ENCODE data around the gene MAP2. TPM values are rescaled to one million over a fixed set of nuclear protein-coding genes. Genes with fewer than 3 reads are reported as not detected.
A peak's percentile ranks its signal among the peaks of the same experiment; 100 is the strongest.

Gene MAP2
- total and polyA plus RNA-seq, 2 donors (not counting 1 experiment from before 2014, with no cell fraction given): 51.0 to 60.1 TPM

GRCh38 chr2:209472112-209472832, 48.4 kb downstream of the MAP2 start:
- Histone ChIP-seq H3K9ac (ENCODE audit: insufficient read depth, low read length) (no peak overlapping the region), H3K79me2 (ENCODE audit: control insufficient read depth, insufficient read depth, low read length) (no peaks in the 10 kb centered on the region), H4K20me1 (ENCODE audit: control insufficient read depth, extremely low read depth, insufficient read depth, low read length) (no peaks in the 10 kb centered on the region), H2AFZ (ENCODE audit: low read length) (no peak overlapping the region), H3K27ac (ENCODE audit: insufficient read depth, low read length) (no peak overlapping the region), H3K27me3 (ENCODE audit: control insufficient read depth, insufficient read depth, low read length) (no peaks in the 10 kb centered on the region), H3K4me2 (ENCODE audit: extremely low read depth, insufficient read depth, low read length) (no peak overlapping the region), H3K4me1 (ENCODE audit: control insufficient read depth, extremely low read depth, insufficient read depth, low read length) (peaks cover 9% of the 10 kb centered on the region), H3K4me3 (replicated peaks in 1 of 4; ENCODE audit: control extremely low read depth in 1 of 4, insufficient read depth in 1 of 4, low read depth in 3 of 4, low read length in 4 of 4) (no peak overlapping the region), H3K9me3 (ENCODE audit: control insufficient read depth, insufficient read depth, low read depth, low read length) (no peaks in the 10 kb centered on the region), H3K36me3 (ENCODE audit: control insufficient read depth, insufficient read depth, low read length) (no peaks in the 10 kb centered on the region)
- TF ChIP-seq CTCF (conservative IDR thresholded peaks at IDR 0.05 in 1 of 2, IDR thresholded peaks at IDR 0.05 in 1 of 2; ENCODE audit: low read depth in 1 of 2, low read length in 2 of 2): no peak
- no peak for TF ChIP-seq EZH2 (IDR thresholded peaks at IDR 0.05; ENCODE audit: low read length, missing control alignments)
- peak; percentile 70 to 85 for DNase-seq (ENCODE audit: low read depth in 2 of 2)

- no peak overlapping the region for H3K9ac ChIP-seq (ENCODE audit: insufficient read depth, low read length)
- no peaks in the 10 kb centered on the region for H3K79me2 ChIP-seq (ENCODE audit: control insufficient read depth, insufficient read depth, low read length)
- H3K4me1 ChIP-seq (ENCODE audit: control insufficient read depth, extremely low read depth, insufficient read depth, low read length): peaks cover 9% of the 10 kb centered on the region
- TF ChIP-seq EZH2 (IDR thresholded peaks at IDR 0.05; ENCODE audit: low read length, missing control alignments): no peak
- TF ChIP-seq CTCF (conservative IDR thresholded peaks at IDR 0.05 in 1 of 2, IDR thresholded peaks at IDR 0.05 in 1 of 2; ENCODE audit: low read depth in 1 of 2, low read length in 2 of 2): no peak
- H3K4me2 ChIP-seq (ENCODE audit: extremely low read depth, insufficient read depth, low read length): no peak overlapping the region
- H2AFZ ChIP-seq (ENCODE audit: low read length): no peak overlapping the region
- H3K27ac ChIP-seq (ENCODE audit: insufficient read depth, low read length): peak overlapping the region; percentile 42
- no peaks in the 10 kb centered on the region for H3K9me3 ChIP-seq (ENCODE audit: control insufficient read depth, insufficient read depth, low read depth, low read length)
- peak in 1 of 2 donors; percentile 51 for DNase-seq (ENCODE audit: low read depth in 2 of 2)
- no peak overlapping the region for H3K4me3 ChIP-seq (replicated peaks in 1 of 4; ENCODE audit: control extremely low read depth in 1 of 4, insufficient read depth in 1 of 4, low read depth in 3 of 4, low read length in 4 of 4)
- no peaks in the 10 kb centered on the region for H3K36me3 ChIP-seq (ENCODE audit: control insufficient read depth, insufficient read depth, low read length)
- H4K20me1 ChIP-seq (ENCODE audit: control insufficient read depth, extremely low read depth, insufficient read depth, low read length): no peaks in the 10 kb centered on the region
- no peaks in the 10 kb centered on the region for H3K27me3 ChIP-seq (ENCODE audit: control insufficient read depth, insufficient read depth, low read length)
These were observed 49.0 kb downstream of the MAP2 start for GRCh38 chr2:209472871-209473270.

GRCh38 chr2:209473930-209474419, 50.1 kb downstream of the MAP2 start:
- H3K4me2 ChIP-seq (ENCODE audit: extremely low read depth, insufficient read depth, low read length): no peak overlapping the region
- H3K27ac ChIP-seq (ENCODE audit: insufficient read depth, low read length): no peak overlapping the region
- no peak overlapping the region for H3K9ac ChIP-seq (ENCODE audit: insufficient read depth, low read length)
- H3K9me3 ChIP-seq (ENCODE audit: control insufficient read depth, insufficient read depth, low read depth, low read length): no peaks in the 10 kb centered on the region
- H3K36me3 ChIP-seq (ENCODE audit: control insufficient read depth, insufficient read depth, low read length): no peaks in the 10 kb centered on the region
- peak; percentile 94 to 98 for DNase-seq (ENCODE audit: low read depth in 2 of 2)
- no peak overlapping the region for H3K4me3 ChIP-seq (replicated peaks in 1 of 4; ENCODE audit: control extremely low read depth in 1 of 4, insufficient read depth in 1 of 4, low read depth in 3 of 4, low read length in 4 of 4)
- peaks cover 9% of the 10 kb centered on the region for H3K4me1 ChIP-seq (ENCODE audit: control insufficient read depth, extremely low read depth, insufficient read depth, low read length)
- H3K79me2 ChIP-seq (ENCODE audit: control insufficient read depth, insufficient read depth, low read length): no peaks in the 10 kb centered on the region
- H4K20me1 ChIP-seq (ENCODE audit: control insufficient read depth, extremely low read depth, insufficient read depth, low read length): no peaks in the 10 kb centered on the region
- TF ChIP-seq EZH2 (IDR thresholded peaks at IDR 0.05; ENCODE audit: low read length, missing control alignments) (no peak), CTCF (conservative IDR thresholded peaks at IDR 0.05 in 1 of 2, IDR thresholded peaks at IDR 0.05 in 1 of 2; ENCODE audit: low read depth in 1 of 2, low read length in 2 of 2) (no peak)
- H2AFZ ChIP-seq (ENCODE audit: low read length): no peak overlapping the region
- no peaks in the 10 kb centered on the region for H3K27me3 ChIP-seq (ENCODE audit: control insufficient read depth, insufficient read depth, low read length)
